Vagina (tissue), 2 donors: ENCODE measurements around the gene CDX2.
"Not testable (repeated sequence)": the region's sequence is repeated elsewhere in the genome, so short reads cannot be mapped to it uniquely, and the experiment has no call there.

Experiments
- CTCF ChIP-seq, 3 experiments: fragments of 450-650 bp in 2 of 3; fragments of 200-600 bp in 1 of 3; sonication (generic) in 1 of 3; IDR thresholded peaks; one replicate each; pipeline ENCODE4 v1.5.1; 2017 to 2019; ENCODE audit warnings: antibody characterized with exemption in 3 of 3, mild to moderate bottlenecking in 2 of 3, moderate library complexity in 2 of 3
- POLR2AphosphoS5 ChIP-seq, 2 donors: sonication (generic); formaldehyde crosslinking; IDR thresholded peaks; one replicate each; pipeline ENCODE4 v1.9.0; 2017; ENCODE audit warnings: antibody characterized with exemption in 2 of 2, mild to moderate bottlenecking in 2 of 2, low read depth in 1 of 2; ENCODE audit not compliant: insufficient read depth in 1 of 2

DNA sequence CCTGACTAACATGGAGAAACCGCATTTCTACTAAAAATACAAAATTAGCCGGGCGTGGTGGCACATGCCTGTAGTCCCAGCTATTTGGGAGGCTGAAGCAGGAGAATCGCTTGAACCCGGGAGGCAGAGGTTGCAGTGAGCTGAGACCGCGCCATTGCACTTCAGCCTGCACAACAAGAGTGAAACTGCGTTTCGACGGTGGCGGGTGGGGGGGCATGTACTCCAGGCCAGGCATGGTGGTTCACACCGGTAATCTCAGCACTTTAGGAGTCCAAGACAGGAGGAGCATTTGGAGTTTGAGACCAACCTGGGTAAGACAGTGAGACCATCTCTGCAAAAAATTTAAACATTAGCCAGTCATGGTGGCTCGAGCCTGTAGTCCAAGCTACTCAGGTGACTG lies 4.9 kb downstream of the CDX2 start:
- not testable (repeated sequence) for TF ChIP-seq POLR2AphosphoS5 (IDR thresholded peaks at IDR 0.05; ENCODE audit: insufficient read depth in 1 of 2, low read depth in 1 of 2); CTCF (IDR thresholded peaks at IDR 0.05)
